Psoas muscle (tissue), 8 donors: ENCODE measurements around the gene IQCE. TPM values are rescaled to one million over a fixed set of nuclear protein-coding genes. Genes with fewer than 3 reads are reported as not detected.

ENCODE experiments used
- ATAC-seq, 4 donors: fragments of 200-7000 bp; cut with Tn5 transposase; one replicate each; pipeline ENCODE4 v1.9.1; 2020; ENCODE audit warnings: moderate library complexity in 3 of 4, mild to moderate bottlenecking in 2 of 4
- DNase-seq, 2 donors: peaks; one replicate each; pipeline ENCODE4 v3.0.0-alpha.2; 2020
- H3K27ac ChIP-seq: fragments of 200-600 bp; one replicate; pipeline ENCODE4 v1.8.0; 2022
- H3K27me3 ChIP-seq, 3 donors: fragments of 200-600 bp in 1 of 3; one replicate each; pipeline versions ENCODE4 v1.6.1 to v1.8.0; 2013 to 2022; ENCODE audit warnings: low read length in 2 of 3, mild to moderate bottlenecking in 2 of 3, moderate library complexity in 1 of 3; ENCODE audit not compliant: insufficient read depth in 3 of 3
- H3K36me3 ChIP-seq, 2 donors: fragments of 200-600 bp in 1 of 2; one replicate each; pipeline versions ENCODE4 v1.6.1 to v1.8.0; 2013 to 2022; ENCODE audit warnings: low read depth in 1 of 2, mild to moderate bottlenecking in 1 of 2, moderate library complexity in 1 of 2; ENCODE audit not compliant: insufficient read depth in 1 of 2
- H3K4me1 ChIP-seq: fragments of 200-600 bp; one replicate; pipeline ENCODE4 v1.8.0; 2022
- H3K4me3 ChIP-seq: fragments of 200-600 bp; one replicate; pipeline ENCODE4 v1.8.0; 2022; ENCODE audit warnings: mild to moderate bottlenecking
- H3K9me3 ChIP-seq: fragments of 200-600 bp; one replicate; pipeline ENCODE4 v1.8.0; 2022
- CTCF ChIP-seq: fragments of 200-600 bp; IDR thresholded peaks from one replicate; pipeline ENCODE4 v1.8.0; 2022; ENCODE audit warnings: antibody characterized with exemption
- WGBS, 3 donors: extraction: QIAGEN DNeasy Blood & Tissue Kit; methylation state at CpG; one replicate each; pipeline versions ENCODE4 v1.1.6 to v1.1.7; 2013; 5-methylcytosine and 5-hydroxymethylcytosine counted together
- intact Hi-C, 2 donors: fragments of 100-400 bp; cut with DNase I; formaldehyde crosslinking; loops; one replicate each; pipeline versions ENCODE4 v1.11.0 to v1.14.2; 2022
- polyA plus RNA-seq, 3 donors: library from polyadenylated mRNA; stranded (reverse); fragments of 200-250 nt; gene quantifications; one replicate each; pipeline ENCODE4 v1.2.3, GENCODE V29; 2013
- total RNA-seq, 4 donors: library from RNA; stranded (reverse); fragmentation: NEBNext Ultra II Directional in 2 of 4; extraction: Animal tissue kit (Norgen Biotek cat#: 25700) in 2 of 4; gene quantifications; one replicate each; pipeline versions ENCODE4 v1.2.1 to v1.2.4, GENCODE V29; 2021 to 2023
- donor health status: healthy with polysubstance abuse.
- donor health status: DM: no; HTN: no; CAD: no; lungs with moderate emphysema.
- donor health status: Bipolar disorder and iron deficiency.
- donor health status: healthy.
- donor health status: DM: yes; HTN: yes; CAD: no.
- donor health status: DM: no; HTN: no; CAD: no.
- donor health status: DM: no; HTN: no; CAD: no.
- donor health status: DM: yes; HTN: yes; CAD: no.

Gene IQCE
- total and polyA plus RNA-seq, 7 donors: 2.4 to 9.6 (median 6.6) TPM

- no peak overlapping the region for H3K27ac ChIP-seq
- no peak for DNase-seq
- no peaks in the 10 kb centered on the region for H3K27me3 ChIP-seq
- no peaks in the 10 kb centered on the region for H3K36me3 ChIP-seq
- intact Hi-C loops: no loop called here
- peaks cover 30% of the 10 kb centered on the region for H3K4me1 ChIP-seq
- ATAC-seq: no peak
- H3K4me3 ChIP-seq: no peak overlapping the region
- H3K9me3 ChIP-seq: no peaks in the 10 kb centered on the region
- no peak for TF ChIP-seq CTCF
- WGBS, 3 donors: 87 to 93% (median 92%) methylated on average over 28 to 29 of the region's 29 CpGs
Measured at GRCh38 chr7:2643386-2644219, 84.8 kb downstream of the IQCE start.

- Histone ChIP-seq H3K4me3 (no peak overlapping the region), H3K27ac (no peak overlapping the region), H3K36me3 (no peaks in the 10 kb centered on the region), H3K27me3 (no peaks in the 10 kb centered on the region), H3K4me1 (peaks cover 24% of the 10 kb centered on the region), H3K9me3 (no peaks in the 10 kb centered on the region)
- no peak for TF ChIP-seq CTCF
- DNase-seq (no peak), ATAC-seq (no peak)
- 83 to 92% (median 83%) methylated on average over 6 of the region's 6 CpGs for WGBS, 3 donors
- intact Hi-C loops: no loop called here
Measured at GRCh38 chr7:2644220-2644561, 85.4 kb downstream of the IQCE start.

GRCh38 chr7:2644562-2645273 is 85.9 kb downstream of the IQCE start:
- H3K27ac ChIP-seq: no peak overlapping the region
- H3K9me3 ChIP-seq: no peaks in the 10 kb centered on the region
- TF ChIP-seq CTCF: no peak
- H3K36me3 ChIP-seq: no peaks in the 10 kb centered on the region
- DNase-seq (no peak), ATAC-seq (no peak)
- H3K4me1 ChIP-seq: peaks cover 19% of the 10 kb centered on the region
- intact Hi-C loops: no loop called here
- no peaks in the 10 kb centered on the region for H3K27me3 ChIP-seq
- no peak overlapping the region for H3K4me3 ChIP-seq
- WGBS, 3 donors: 79 to 83% (median 80%) methylated on average over 18 of the region's 18 CpGs

- TF ChIP-seq CTCF: no peak
- Histone ChIP-seq H3K27me3 (no peaks in the 10 kb centered on the region), H3K9me3 (no peaks in the 10 kb centered on the region), H3K27ac (no peak overlapping the region), H3K4me3 (no peak overlapping the region), H3K36me3 (peaks cover 0 to under 1% of the 10 kb centered on the region in 2 donors), H3K4me1 (peaks cover 17% of the 10 kb centered on the region)
- 70 to 76% (median 71%) methylated on average over 14 of the region's 14 CpGs for WGBS, 3 donors
- DNase-seq: peak in 1 of 2 donors; percentile 59
- no peak for ATAC-seq
- intact Hi-C loops: no loop called here
Measured at GRCh38 chr7:2645274-2645868, 86.6 kb downstream of the IQCE start.
